HG03135 (cell line): ENCODE measurements around the gene DOCK10.

Source experiments
- ATAC-seq: cut with Tn5 transposase; IDR thresholded peaks from one replicate; pipeline ENCODE4 v1.9.1; 2021; ENCODE audit warnings: mild to moderate bottlenecking, moderate library complexity; ENCODE audit not compliant: unreplicated experiment

The DOCK10 gene

DNA sequence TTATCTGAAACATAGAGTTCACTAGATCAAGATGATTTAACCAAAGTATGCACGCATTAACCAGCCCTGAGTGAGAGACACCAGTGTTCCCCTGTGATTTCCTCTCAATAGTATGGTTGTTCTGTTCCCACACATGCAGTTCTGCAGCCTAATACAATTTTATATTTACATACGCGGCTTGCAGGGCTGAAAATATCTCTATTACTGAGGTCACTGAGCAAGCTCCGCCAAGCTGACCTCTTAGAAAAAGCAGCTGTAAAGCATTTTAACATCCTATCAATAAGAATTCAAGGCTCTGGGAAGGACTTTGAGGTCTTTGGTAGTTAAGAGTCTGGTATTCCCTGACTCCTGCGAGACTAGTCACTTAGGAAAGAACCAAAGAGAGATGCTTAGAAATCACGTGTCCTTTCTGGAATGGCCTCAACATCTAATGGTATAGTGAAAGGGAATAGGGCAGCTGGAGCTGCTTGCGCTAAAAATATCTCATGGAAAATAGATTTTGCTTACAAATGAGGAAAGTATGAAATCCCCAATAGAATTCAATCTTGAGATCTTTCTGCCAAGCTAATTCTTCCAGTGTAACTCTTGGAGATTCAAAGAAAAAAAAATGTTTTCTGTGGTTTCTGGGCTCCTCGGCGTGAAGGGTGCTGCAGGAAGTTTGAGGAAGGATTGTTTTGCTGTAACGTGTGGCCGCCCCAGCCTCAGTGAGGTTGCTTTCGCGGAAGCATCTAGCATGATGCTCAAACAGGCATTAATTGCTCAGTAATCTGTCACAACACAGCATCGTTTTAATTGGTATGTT, 59.2 kb downstream of the DOCK10 start:
- peak; percentile 47 for ATAC-seq

DNA sequence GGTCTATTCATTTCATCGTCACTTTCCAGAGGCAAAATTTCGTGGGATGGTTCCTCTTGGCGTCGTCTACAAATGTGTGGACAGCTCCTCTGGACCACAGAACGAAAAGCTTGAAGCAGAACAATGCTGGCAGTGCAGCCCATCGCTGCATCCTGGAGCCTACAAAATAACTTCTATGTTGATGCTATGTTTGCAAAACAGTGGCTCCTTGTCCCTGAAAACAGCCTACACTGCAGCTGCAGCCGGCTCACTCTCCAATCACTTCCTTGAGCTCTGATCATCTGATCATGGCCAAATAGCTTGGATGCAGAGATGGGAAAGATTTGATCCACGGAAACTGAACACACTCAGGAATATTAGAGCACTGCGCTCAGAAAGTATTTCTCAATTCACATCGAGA, 60.0 kb downstream of the DOCK10 start:
- no peak for ATAC-seq

GRCh38 chr2:224976629-224977525, 65.4 kb downstream of the DOCK10 start:
- no peak for ATAC-seq

DNA sequence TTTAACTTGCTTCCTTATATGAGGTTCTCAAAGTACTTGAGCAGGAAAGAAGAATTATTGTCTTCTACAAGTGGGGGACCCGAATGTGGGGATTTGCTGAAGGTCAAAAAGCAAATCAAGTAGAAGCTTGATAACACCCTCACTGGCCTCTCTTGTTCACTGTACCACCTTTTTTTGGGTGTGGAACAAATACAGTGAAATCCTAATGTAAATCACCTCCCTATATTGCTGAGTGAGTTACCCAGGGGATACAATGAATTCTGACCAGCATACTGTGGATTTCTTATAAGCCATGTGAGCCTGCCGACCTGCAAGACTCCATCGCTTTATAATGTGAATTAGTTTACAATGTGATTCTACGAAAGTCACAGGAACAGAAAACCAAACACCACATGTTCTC, 66.5 kb downstream of the DOCK10 start:
- no peak for ATAC-seq

GRCh38 chr2:224973112-224974016, 68.9 kb downstream of the DOCK10 start:
- ATAC-seq, result no peak

- peak; percentile 53 for ATAC-seq
Measured at GRCh38 chr2:224971214-224971613, 71.1 kb downstream of the DOCK10 start.

GRCh38 chr2:224970311-224970710, 72.0 kb downstream of the DOCK10 start:
- no peak for ATAC-seq

GRCh38 chr2:224969633-224970260, 72.5 kb downstream of the DOCK10 start:
- ATAC-seq, result no peak

DNA sequence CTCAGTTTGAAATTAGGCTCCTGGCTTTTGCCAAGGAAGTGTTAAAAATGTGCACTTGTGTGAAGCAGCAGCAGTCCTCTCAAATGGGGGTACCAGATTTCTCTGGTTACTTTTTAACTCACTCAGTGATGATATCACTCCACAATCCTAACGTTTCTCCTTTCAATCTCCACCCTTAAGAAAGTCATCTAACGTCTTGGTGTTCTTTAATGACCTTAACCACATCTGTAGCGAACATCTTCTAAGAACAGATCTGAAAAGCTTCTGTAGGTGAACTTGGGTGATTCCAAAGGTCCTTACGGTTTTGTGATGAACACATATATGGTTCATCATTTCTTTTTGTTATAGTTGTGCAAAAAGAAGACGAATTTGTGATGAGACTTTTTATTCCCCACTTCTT, 73.2 kb downstream of the DOCK10 start:
- no peak for ATAC-seq

DNA sequence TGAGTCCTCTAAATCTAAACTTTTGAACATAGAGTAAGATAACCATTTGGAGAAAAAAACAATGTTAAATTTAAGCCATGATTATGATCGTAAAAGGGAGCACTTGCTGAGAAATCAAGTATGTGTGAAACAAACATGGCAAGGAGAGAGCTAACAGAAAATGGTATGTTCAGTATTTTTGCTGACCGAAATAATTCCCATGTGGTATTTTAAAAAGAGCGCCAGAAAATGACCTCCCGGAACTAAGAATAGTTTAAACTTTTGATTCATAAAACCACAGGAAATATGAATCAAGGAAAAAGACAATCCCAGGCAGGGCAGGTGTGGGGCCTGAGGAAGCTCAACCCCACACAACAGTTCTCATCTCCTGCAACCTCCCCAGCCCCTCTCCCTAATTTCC, 74.2 kb downstream of the DOCK10 start:
- ATAC-seq, result no peak

DNA sequence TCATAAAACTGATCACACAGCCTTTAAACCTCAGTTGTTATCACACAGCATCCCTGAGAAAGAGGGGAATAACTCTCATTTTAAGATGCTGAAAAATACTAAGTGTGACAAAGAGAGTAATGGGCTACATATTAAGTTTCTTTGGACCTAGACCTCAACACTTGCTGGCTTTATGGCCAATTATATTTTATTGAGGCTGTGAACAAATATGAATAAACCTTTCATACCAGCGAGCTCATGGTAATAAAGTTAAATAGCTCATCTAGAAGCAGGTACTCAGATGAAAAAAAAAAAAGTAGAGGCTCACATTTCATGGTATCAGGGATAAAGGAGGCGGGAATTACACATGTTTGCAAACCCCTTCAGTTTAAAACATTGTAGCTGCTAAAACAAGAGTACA, 75.7 kb downstream of the DOCK10 start:
- no peak for ATAC-seq

GRCh38 chr2:224959556-224959955, 82.7 kb downstream of the DOCK10 start:
- no peak for ATAC-seq

- ATAC-seq, result no peak
Measured at GRCh38 chr2:224958873-224959272, 83.4 kb downstream of the DOCK10 start.

DNA sequence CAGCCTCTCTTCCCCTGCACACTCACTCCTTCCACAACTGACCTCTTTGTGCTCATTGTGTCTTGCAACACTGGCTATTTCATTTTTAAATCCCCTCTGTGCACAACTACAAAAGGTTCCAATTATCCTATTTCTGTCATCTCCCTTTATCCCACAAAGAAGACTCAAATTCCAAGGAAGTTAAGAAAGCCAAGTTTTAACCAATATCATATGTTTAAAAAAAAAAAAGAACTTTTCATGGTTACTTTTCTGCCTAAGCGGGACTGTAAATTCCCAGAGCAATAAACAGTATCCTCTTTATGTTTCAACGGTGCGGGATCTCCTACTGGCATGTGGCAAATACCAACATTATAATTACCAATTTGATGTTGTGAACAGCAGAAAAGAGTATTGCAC, 83.8 kb downstream of the DOCK10 start:
- no peak for ATAC-seq

DNA sequence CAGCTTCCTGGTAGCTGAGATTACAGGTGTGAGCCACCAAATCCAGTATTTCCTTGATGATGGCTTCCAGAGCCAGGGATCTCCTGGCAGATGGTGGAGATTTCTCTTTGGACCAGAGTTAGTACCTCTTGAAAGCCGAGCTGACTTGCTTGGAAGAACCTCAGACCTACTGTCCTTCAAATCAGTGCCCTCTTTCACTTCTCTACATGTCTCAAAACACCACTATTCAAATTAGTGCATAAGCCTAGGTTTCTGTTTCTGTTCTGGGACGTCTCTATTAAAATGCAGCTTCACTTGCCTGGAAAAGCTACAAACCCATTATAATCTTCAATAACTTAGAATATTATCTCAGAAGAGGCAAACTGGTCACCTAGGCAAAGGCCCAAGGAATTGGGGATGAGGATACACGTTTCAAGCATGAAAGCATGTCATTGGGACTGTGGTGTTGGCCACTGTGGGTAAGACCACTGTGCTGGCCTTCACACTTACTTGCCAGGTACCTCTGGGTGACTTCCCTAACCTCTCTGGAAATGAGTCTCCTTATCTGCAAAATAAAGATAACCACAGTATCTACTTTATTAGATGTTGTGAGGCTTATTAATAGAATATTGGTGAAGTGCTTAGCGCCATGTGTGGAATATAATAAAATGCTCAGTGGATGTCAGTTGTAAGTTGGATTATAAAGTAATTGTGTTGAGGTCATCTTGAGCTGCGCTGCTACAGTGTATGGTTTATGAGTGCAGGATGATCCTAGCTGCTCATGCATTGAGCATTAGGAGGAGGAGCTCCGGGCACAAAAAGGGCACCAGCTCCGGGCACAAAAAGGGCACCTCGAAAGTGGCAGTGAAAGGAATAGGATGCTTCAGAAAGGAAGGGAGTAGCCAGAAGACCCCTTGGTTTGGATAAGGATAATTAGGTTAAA, 84.5 kb downstream of the DOCK10 start:
- peak; percentile 91 for ATAC-seq

- no peak for ATAC-seq
Measured at GRCh38 chr2:224956706-224957105, 85.6 kb downstream of the DOCK10 start.

- peak; percentile 31 for ATAC-seq
Measured at GRCh38 chr2:224954980-224955379, 87.3 kb downstream of the DOCK10 start.

GRCh38 chr2:224952936-224953657, 89.2 kb downstream of the DOCK10 start:
- ATAC-seq, result peak; percentile 58
